HG02571 (cell line): ENCODE measurements around the gene CYP4F12.
"Not testable (repeated sequence)": the region's sequence is repeated elsewhere in the genome, so short reads cannot be mapped to it uniquely, and the experiment has no call there.

Source experiments
- ATAC-seq: cut with Tn5 transposase; IDR thresholded peaks from one replicate; pipeline ENCODE4 v1.9.1; 2021; ENCODE audit warnings: mild to moderate bottlenecking, moderate library complexity; ENCODE audit not compliant: unreplicated experiment

The CYP4F12 gene

DNA sequence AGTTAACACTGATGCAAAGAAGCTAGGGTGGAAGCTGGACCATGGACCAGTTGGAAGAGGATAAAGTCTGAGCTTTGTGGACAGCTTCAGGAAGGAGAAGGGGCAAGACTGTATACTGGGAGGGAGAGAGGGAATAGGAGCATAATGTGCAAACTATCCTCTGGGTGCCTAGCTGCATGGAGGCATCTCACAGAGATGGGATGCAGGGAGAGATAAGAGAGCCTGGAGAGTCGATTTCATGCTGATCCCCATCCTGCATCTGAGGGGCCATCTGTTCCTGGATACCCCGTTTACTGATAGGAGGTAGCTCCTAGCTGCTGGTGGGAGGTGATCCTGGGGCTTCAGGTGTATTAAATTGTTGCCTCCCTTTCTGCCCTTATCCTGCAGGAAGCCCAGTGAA is 23.4 kb upstream of the CYP4F12 start:
- no peak for ATAC-seq

- not testable (repeated sequence) for ATAC-seq
Measured at GRCh38 chr19:15650123-15650522, 22.8 kb upstream of the CYP4F12 start.

GRCh38 chr19:15651791-15652190 is 21.1 kb upstream of the CYP4F12 start:
- ATAC-seq = no peak

DNA sequence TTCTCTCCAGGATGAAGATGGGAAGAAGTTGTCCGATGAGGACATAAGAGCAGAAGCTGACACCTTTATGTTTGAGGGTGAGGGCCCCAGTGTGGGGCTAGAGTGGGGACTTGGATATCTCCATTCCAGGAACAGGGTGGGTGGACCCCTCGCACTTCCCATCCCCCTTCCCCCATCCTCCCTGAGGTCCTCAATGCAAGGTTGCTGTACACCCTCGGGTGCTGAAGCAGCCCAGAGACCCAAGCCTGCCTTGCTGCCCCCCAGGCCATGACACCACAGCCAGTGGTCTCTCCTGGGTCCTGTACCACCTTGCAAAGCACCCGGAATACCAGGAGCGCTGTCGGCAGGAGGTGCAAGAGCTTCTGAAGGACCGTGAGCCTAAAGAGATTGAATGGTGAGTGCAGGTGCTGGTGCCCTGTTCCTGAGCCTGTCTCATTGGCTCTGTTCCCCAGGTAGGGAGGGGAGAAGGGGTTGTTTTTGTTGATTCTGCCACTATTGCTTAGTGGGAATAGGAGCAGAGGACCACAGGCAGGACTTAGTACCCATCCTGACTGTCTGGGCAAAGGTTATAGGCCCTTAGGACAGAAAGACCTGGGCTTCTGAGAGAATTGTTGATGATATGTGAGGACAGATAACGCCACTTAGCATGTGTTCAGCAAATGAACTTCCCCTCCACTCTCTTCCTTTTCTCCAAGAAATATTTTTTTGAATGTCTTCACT is 20.2 kb upstream of the CYP4F12 start:
- no peak for ATAC-seq

- no peak for ATAC-seq
Measured at GRCh38 chr19:15656467-15656866, 16.4 kb upstream of the CYP4F12 start.

- no peak for ATAC-seq
Measured at GRCh38 chr19:15663247-15663646, 9.6 kb upstream of the CYP4F12 start.

DNA sequence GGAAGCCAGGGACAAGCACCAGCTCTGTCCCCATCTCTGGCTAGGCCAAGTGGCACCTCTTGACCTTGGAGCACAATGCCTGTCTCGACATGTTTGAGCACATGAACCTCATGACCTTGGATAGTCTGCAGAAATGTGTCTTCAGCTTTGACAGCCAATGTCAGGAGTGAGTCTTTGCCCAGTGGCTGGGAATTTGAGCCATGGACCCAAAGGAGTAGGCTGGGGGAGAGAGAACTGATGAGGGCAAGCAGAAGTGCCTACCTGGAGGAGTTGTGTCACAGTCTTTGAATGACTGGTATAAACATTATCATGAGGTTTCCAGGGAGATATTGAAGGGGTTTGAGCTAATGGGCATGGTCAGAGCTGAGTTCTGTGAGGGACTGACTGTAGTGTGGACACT is 6.7 kb upstream of the CYP4F12 start:
- no peak for ATAC-seq

GRCh38 chr19:15666883-15667282 is 6.0 kb upstream of the CYP4F12 start:
- no peak for ATAC-seq

DNA sequence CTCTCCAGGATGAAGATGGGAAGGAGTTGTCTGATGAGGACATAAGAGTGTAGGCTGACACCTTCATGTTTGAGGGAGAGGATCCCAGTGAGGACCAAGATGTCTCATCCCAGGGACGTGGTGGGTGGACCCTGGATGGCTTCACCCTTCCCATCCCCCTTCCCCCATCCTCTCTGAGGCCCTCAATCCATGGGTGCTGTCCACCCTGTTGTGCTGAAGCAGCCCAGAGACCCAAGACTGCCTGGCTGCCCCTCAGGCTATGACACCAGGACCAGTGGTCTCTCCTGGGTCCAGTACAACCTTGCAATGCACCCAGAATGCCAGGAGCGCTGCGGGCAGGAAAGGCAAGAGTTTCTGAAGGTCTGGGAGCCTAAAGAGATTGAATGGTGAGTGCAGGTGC is 3.4 kb upstream of the CYP4F12 start:
- no peak for ATAC-seq

DNA sequence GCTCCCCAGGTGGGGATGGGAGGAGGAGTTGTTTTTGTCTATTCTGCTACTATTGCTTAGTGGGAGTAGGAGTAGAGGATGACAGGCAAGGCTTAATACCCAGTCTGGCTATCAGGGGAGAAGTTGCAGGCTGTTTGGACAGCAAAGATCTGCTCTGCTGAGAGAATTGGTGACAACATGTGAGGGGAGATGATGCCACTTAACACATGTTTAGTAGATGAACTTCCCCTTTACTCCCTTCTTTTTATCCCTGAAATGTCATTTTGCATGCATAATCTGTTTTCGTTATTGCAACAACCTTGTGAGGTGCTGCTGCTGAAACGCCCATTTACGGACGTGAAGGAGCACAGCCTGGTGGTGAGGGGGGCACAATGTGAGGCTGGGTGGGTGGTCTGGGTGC is 3.0 kb upstream of the CYP4F12 start:
- no peak for ATAC-seq

DNA sequence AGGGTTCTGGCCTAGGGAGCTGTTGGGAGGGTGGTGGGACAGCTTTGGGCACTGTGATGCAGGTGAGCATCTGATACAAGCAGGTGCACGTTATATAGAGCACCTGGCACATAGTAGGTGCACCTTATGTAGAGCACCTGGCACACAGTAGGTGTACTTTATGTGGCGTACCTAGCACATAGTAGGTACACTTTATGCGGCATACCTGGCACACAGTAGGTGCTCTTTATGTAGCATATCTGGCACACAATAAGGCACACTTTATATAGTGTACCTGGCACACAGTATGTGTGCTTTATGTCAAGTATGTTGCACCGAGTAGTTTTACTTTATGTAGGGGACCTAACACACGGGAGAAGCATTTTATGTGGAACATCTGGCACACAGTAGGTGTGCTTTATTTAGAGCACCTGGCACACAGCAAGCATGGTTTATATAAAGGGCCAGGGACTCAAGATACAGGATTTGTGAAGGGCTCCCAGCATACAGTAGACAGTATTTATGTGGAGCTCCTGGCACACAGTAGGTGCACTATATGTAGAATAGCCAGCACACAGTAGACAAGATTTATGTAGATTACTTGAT is 1.6 kb upstream of the CYP4F12 start:
- ATAC-seq = no peak

GRCh38 chr19:15671891-15672579 is 852 bp upstream of the CYP4F12 start:
- ATAC-seq = no peak

DNA sequence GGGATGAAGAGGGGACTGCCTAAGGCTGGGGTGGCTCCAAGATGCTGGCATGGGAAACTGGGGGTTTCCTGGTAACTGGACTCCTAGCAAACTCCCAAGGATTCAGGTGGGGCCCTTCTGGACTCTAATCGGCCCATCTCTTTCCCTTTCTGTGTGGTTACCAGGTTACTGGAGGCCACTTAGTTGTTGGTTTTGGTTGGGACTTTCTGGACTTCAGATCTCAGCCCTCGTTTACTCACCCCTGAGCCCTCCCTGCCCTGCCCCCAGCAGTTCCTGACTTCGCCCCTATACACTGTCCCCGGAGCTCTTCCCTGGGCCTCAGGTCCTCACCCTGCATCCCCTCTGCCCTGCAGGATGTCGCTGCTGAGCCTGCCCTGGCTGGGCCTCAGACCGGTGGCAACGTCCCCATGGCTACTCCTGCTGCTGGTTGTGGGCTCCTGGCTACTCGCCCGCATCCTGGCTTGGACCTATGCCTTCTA is 328 bp downstream of the CYP4F12 start:
- ATAC-seq = no peak

- ATAC-seq = no peak
Measured at GRCh38 chr19:15675560-15675959, 2.7 kb downstream of the CYP4F12 start.

DNA sequence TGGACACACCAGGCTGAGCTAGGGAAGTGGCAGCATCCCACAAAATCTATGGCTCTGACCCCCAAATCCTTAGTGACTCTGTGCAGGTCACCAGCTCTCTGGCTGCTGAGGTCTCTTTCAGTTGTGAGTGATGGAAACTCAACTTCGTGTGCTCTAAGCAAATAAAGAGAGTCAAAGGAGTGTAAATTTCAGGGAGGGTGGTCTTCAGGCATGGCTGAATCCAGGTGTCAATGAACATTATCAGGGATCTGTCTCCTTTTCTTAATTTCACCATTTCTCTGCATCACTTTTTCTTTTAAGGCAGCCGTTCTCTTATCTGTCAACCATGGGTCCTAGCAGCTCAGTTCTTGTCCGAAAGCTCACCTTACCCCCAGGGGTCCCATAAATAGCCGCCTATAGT is 6.2 kb downstream of the CYP4F12 start:
- no peak for ATAC-seq

DNA sequence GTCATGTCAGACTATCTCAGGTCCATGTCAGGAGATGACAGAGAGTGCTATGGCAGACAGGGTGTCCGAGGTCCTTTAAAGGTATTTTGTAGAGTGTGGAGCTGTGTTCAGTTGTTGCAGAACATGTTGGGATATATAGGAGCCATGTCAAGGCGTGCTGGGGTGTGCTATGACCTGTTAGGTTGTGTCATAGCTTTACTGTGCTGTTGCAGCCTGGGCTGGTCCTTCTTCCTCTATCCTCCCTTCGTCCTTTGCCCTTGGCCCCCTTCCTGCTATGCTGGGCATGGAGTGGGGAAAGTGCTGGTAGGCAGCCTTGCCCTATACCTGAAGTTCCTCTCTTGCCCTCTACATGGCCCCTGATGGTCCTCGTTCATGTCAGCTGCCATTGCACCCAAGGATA is 7.0 kb downstream of the CYP4F12 start:
- ATAC-seq = not testable (repeated sequence)

DNA sequence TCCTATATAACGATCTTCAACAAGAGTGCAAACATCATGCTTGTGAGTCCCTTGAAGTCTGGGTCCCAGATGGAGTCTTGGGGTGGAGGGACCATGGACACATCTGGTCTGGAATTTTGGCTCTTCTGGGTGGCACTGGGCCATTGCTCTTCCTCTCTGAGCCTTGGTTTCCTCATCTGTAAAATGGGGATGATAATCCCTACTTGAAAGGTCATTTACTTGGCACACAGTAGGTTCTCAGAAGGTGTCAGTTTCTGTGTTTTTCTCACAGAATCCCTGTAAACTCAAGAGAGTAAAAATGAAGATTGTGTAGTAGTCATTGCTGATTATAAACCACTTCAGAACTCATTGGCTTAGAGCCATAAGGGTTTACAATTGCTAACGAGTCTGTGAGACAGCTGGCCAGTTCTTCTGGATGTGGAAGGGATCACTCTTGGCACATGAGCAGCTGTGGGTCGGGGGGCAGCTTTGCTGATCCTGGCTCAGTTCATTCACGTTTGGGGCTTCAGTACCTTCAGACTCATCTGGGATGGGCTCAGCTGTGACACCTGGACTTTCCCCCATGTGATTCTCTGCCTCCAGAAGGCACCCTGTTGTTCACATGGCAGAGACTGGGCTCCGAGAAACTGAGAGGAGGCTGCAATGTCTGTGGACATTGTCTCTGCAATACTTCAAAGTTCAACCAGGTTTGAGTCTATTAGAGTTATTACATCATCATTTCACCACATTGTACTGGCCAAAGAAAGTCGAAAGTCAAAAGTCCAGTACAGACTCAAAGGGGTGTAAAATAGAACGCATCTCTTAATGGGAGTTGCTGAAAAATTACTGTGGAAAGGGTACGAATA is 7.8 kb downstream of the CYP4F12 start:
- ATAC-seq = no peak

DNA sequence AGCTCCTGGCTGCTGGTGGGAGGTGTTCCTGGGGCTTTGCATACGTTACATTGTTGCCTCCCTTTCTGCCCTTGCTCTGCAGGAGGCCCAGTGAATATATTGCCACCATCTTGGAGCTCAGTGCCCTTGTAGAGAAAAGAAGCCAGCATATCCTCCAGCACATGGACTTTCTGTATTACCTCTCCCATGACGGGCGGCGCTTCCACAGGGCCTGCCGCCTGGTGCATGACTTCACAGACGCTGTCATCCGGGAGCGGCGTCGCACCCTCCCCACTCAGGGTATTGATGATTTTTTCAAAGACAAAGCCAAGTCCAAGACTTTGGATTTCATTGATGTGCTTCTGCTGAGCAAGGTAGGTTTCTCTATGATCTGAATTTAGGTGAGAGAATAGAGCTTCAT is 10.5 kb downstream of the CYP4F12 start:
- no peak for ATAC-seq

DNA sequence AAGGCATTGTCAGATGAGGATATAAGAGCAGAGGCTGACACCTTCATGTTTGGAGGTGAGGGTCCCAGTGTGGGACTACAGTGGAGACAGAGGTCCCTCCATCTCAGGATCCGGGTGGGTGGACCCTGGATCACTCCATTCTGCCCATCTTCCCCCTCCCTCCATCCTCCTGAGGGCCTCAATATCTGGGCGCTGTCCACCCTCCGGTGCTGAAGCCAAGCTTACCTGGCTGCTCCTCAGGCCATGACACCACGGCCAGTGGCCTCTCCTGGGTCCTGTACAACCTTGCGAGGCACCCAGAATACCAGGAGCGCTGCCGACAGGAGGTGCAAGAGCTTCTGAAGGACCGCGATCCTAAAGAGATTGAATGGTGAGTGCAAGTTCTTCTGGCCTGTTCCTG is 11.9 kb downstream of the CYP4F12 start:
- ATAC-seq = no peak

- ATAC-seq = no peak
Measured at GRCh38 chr19:15696654-15697194, 23.8 kb downstream of the CYP4F12 start.
